Transverse colon (tissue), 3 donors: ENCODE results near the gene ADK.

Experiments used
- POLR2A ChIP-seq: fragments of 450-650 bp; IDR thresholded peaks from one replicate; pipeline ENCODE4 v1.6.1; 2016; ENCODE audit warnings: antibody characterized with exemption, mild to moderate bottlenecking, moderate library complexity
- TF ChIP-seq, protein P1 (sequence below), 5 experiments: fragments of 200-600 bp in 3 of 5; fragments of 450-650 bp in 2 of 5; sonication (generic) in 3 of 5; IDR thresholded peaks; 1 replicate in 2 of 5; 2 replicates in 3 of 5; pipeline ENCODE4 v1.5.1; 2016 to 2017; ENCODE audit warnings: antibody characterized with exemption in 5 of 5, inconsistent platforms in 3 of 5, mild to moderate bottlenecking in 2 of 5, moderate library complexity in 1 of 5

GRCh38 chr10:74415146-74415839, 264.3 kb downstream of the ADK start:
- TF ChIP-seq, protein P1, sequence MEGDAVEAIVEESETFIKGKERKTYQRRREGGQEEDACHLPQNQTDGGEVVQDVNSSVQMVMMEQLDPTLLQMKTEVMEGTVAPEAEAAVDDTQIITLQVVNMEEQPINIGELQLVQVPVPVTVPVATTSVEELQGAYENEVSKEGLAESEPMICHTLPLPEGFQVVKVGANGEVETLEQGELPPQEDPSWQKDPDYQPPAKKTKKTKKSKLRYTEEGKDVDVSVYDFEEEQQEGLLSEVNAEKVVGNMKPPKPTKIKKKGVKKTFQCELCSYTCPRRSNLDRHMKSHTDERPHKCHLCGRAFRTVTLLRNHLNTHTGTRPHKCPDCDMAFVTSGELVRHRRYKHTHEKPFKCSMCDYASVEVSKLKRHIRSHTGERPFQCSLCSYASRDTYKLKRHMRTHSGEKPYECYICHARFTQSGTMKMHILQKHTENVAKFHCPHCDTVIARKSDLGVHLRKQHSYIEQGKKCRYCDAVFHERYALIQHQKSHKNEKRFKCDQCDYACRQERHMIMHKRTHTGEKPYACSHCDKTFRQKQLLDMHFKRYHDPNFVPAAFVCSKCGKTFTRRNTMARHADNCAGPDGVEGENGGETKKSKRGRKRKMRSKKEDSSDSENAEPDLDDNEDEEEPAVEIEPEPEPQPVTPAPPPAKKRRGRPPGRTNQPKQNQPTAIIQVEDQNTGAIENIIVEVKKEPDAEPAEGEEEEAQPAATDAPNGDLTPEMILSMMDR (IDR thresholded peaks at IDR 0.05): no peak
- TF ChIP-seq POLR2A: no peak
